Left cardiac atrium (tissue), 4 donors: ENCODE data around the gene MGMT. TPM values are rescaled to one million over a fixed set of nuclear protein-coding genes. Genes with fewer than 3 reads are reported as not detected.

Source experiments
- ATAC-seq, 2 donors: fragments of 200-7000 bp; cut with Tn5 transposase; one replicate each; pipeline ENCODE4 v1.9.1; 2020; ENCODE audit warnings: mild to moderate bottlenecking in 2 of 2, moderate library complexity in 2 of 2
- DNase-seq: peaks from one replicate; pipeline ENCODE4 v3.0.0-alpha.2; 2020
- intact Hi-C, 2 donors: fragments of 100-400 bp; cut with DNase I; formaldehyde crosslinking; loops; one replicate each; pipeline versions ENCODE4 v1.14.1 to v1.15.1; 2022 to 2023
- total RNA-seq, 2 donors: library from RNA; stranded (reverse); fragmentation: NEBNext Ultra II Directional; extraction: Animal tissue kit (Norgen Biotek cat#: 25700); gene quantifications; one replicate each; pipeline ENCODE4 v1.2.1, GENCODE V29; 2021
- donor health status: DM: no; HTN: yes; CAD: no.
- donor health status: DM: no; HTN: yes; CAD: no; lungs with severe emphysema.
- donor health status: DM: yes; HTN: yes; CAD: no.
- donor health status: Dilated cardiomyopathy.

Gene MGMT
- total RNA-seq, 2 donors from 2014 or later: 10.1 to 15.7 TPM

- no peak for ATAC-seq
- intact Hi-C loops: no loop called here
These were observed 318.5 kb downstream of the MGMT start for GRCh38 chr10:129785536-129785981.

GRCh38 chr10:129786216-129786615 is 319.2 kb downstream of the MGMT start:
- no peak for DNase-seq
- no peak for ATAC-seq
- intact Hi-C loops: no loop called here

More at GRCh38 chr10:129785536-129785981, 318.5 kb downstream of the MGMT start:
- no peak for DNase-seq

- intact Hi-C loops: no loop called here
- ATAC-seq (no peak), DNase-seq (no peak)
These were observed 320.5 kb downstream of the MGMT start for GRCh38 chr10:129787557-129787956.

GRCh38 chr10:129788215-129788614 is 321.2 kb downstream of the MGMT start:
- no peak for ATAC-seq
- no peak for DNase-seq
- intact Hi-C loops: no loop called here

GRCh38 chr10:129790715-129791446 is 323.8 kb downstream of the MGMT start:
- ATAC-seq: no peak
- intact Hi-C loops: no loop called here

GRCh38 chr10:129792141-129792540 is 325.1 kb downstream of the MGMT start:
- ATAC-seq (no peak), DNase-seq (no peak)
- intact Hi-C loops: no loop called here

More at GRCh38 chr10:129790715-129791446, 323.8 kb downstream of the MGMT start:
- no peak for DNase-seq

GRCh38 chr10:129792864-129793263 is 325.8 kb downstream of the MGMT start:
- no peak for DNase-seq
- intact Hi-C loops: no loop called here

GRCh38 chr10:129793479-129793878 is 326.4 kb downstream of the MGMT start:
- ATAC-seq (no peak), DNase-seq (no peak)
- intact Hi-C loops: no loop called here

More at GRCh38 chr10:129792864-129793263, 325.8 kb downstream of the MGMT start:
- ATAC-seq: no peak

GRCh38 chr10:129793996-129794395 is 327.0 kb downstream of the MGMT start:
- no peak for ATAC-seq
- intact Hi-C loops: no loop called here
- DNase-seq: no peak

GRCh38 chr10:129796710-129797420 is 329.8 kb downstream of the MGMT start:
- intact Hi-C loops: no loop called here
- DNase-seq: no peak
- no peak for ATAC-seq

- no peak for DNase-seq
- intact Hi-C loops: no loop called here
- no peak for ATAC-seq
These were observed 332.9 kb downstream of the MGMT start for GRCh38 chr10:129799942-129800341.

GRCh38 chr10:129800796-129801340 is 333.8 kb downstream of the MGMT start:
- intact Hi-C loops: no loop called here

GRCh38 chr10:129807211-129807610 is 340.2 kb downstream of the MGMT start:
- DNase-seq (no peak), ATAC-seq (no peak)
- intact Hi-C loops: no loop called here

More at GRCh38 chr10:129800796-129801340, 333.8 kb downstream of the MGMT start:
- no peak for ATAC-seq
- no peak for DNase-seq

- DNase-seq (no peak), ATAC-seq (no peak)
- intact Hi-C loops: no loop called here
These were observed 341.3 kb downstream of the MGMT start for GRCh38 chr10:129808092-129808983.

- DNase-seq (no peak), ATAC-seq (no peak)
- intact Hi-C loops: no loop called here
These were observed 342.4 kb downstream of the MGMT start for GRCh38 chr10:129809431-129809830.

GRCh38 chr10:129809841-129810240 is 342.8 kb downstream of the MGMT start:
- DNase-seq: no peak

GRCh38 chr10:129811208-129811607 is 344.2 kb downstream of the MGMT start:
- ATAC-seq: no peak

More at GRCh38 chr10:129809841-129810240, 342.8 kb downstream of the MGMT start:
- intact Hi-C loops: no loop called here
- no peak for ATAC-seq

GRCh38 chr10:129812398-129812797 is 345.4 kb downstream of the MGMT start:
- DNase-seq (no peak), ATAC-seq (no peak)
- intact Hi-C loops: no loop called here

More at GRCh38 chr10:129811208-129811607, 344.2 kb downstream of the MGMT start:
- no peak for DNase-seq
- intact Hi-C loops: no loop called here
